HG03175 (cell line): ENCODE data around the gene SLC25A13.
A peak's percentile ranks its signal among the peaks of the same experiment; 100 is the strongest.
"Not testable (repeated sequence)": the region's sequence is repeated elsewhere in the genome, so short reads cannot be mapped to it uniquely, and the experiment has no call there.

Experiments
- ATAC-seq: cut with Tn5 transposase; IDR thresholded peaks from one replicate; pipeline ENCODE4 v1.9.1; 2021; ENCODE audit warnings: mild to moderate bottlenecking, moderate library complexity; ENCODE audit not compliant: unreplicated experiment

SLC25A13 gene

GRCh38 chr7:96321658-96322372 is at the start of gene SLC25A13:
TSS of gene SLC25A13 (minus strand) at chr7:96322098. CDS start at chr7:96321956, 142 bp downstream.
- ATAC-seq, result peak; percentile 77

GRCh38 chr7:96365916-96366315 is 44.0 kb upstream of the SLC25A13 start:
- not testable (repeated sequence) for ATAC-seq

GRCh38 chr7:96361116-96361857 is 39.4 kb upstream of the SLC25A13 start:
- no peak for ATAC-seq

GRCh38 chr7:96359876-96360275 is 38.0 kb upstream of the SLC25A13 start:
- peak; percentile 94 for ATAC-seq

GRCh38 chr7:96358236-96358971 is 36.5 kb upstream of the SLC25A13 start:
- ATAC-seq, result not testable (repeated sequence)

GRCh38 chr7:96355990-96356506 is 34.1 kb upstream of the SLC25A13 start:
- no peak for ATAC-seq

GRCh38 chr7:96354881-96355280 is 33.0 kb upstream of the SLC25A13 start:
- no peak for ATAC-seq

GRCh38 chr7:96349572-96349971 is 27.7 kb upstream of the SLC25A13 start:
- no peak for ATAC-seq

GRCh38 chr7:96347471-96347870 is 25.6 kb upstream of the SLC25A13 start:
- ATAC-seq, result no peak

- ATAC-seq, result no peak
Measured at GRCh38 chr7:96346293-96346953, 24.5 kb upstream of the SLC25A13 start.

GRCh38 chr7:96344236-96344635 is 22.3 kb upstream of the SLC25A13 start:
- no peak for ATAC-seq

GRCh38 chr7:96342049-96342448 is 20.2 kb upstream of the SLC25A13 start:
- ATAC-seq, result no peak

- no peak for ATAC-seq
Measured at GRCh38 chr7:96337519-96337918, 15.6 kb upstream of the SLC25A13 start.

- no peak for ATAC-seq
Measured at GRCh38 chr7:96332325-96332724, 10.4 kb upstream of the SLC25A13 start.

GRCh38 chr7:96331775-96332174 is 9.9 kb upstream of the SLC25A13 start:
- ATAC-seq, result no peak

- no peak for ATAC-seq
Measured at GRCh38 chr7:96331233-96331632, 9.3 kb upstream of the SLC25A13 start.

- no peak for ATAC-seq
Measured at GRCh38 chr7:96330193-96330592, 8.3 kb upstream of the SLC25A13 start.

- no peak for ATAC-seq
Measured at GRCh38 chr7:96329241-96329640, 7.3 kb upstream of the SLC25A13 start.

GRCh38 chr7:96328016-96328415 is 6.1 kb upstream of the SLC25A13 start:
- no peak for ATAC-seq

- ATAC-seq, result no peak
Measured at GRCh38 chr7:96327429-96327828, 5.5 kb upstream of the SLC25A13 start.

- peak; percentile 28 for ATAC-seq
Measured at GRCh38 chr7:96326752-96327151, 4.9 kb upstream of the SLC25A13 start.
